ENCODE data around the gene TIMP2.

DNA sequence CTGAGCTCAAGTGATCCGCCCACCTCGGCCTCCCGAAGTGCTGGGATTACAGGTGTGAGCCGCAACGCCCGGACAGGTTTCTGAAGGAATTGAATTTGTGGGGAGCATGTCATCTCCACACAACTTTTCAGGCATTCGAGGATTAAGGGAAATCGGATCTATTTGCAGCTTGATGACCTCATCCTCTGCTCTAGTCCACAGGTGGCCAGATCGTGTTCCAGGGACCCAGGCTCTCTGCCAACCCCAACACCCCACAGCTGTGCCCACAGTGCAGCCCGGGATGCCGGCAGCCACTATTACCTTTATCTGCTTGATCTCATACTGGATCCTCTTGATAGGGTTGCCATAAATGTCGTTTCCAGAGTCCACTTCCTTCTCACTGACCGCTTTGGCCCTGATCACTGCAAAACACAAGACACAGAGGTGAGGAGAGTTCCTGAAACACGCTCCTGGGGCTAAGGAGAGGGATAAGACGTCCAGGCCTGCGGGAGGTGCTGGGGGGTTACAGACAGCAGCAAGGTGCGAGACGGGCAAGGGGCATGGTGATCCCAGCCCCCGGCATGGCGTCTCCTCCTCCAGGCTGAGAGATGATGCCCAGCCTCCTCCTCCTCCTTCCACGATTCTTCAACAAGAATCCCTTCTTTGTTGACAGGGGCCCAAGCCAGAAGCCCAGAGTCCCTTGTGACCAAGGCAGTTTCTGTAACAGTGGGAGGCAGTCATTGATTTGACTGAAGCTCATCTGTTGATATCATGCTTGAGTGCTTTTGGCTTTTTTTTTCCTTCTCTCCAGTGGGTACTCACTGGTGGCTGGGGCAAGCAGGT, 51.5 kb downstream of the TIMP2 start:
- TF ChIP-seq, protein P1, sequence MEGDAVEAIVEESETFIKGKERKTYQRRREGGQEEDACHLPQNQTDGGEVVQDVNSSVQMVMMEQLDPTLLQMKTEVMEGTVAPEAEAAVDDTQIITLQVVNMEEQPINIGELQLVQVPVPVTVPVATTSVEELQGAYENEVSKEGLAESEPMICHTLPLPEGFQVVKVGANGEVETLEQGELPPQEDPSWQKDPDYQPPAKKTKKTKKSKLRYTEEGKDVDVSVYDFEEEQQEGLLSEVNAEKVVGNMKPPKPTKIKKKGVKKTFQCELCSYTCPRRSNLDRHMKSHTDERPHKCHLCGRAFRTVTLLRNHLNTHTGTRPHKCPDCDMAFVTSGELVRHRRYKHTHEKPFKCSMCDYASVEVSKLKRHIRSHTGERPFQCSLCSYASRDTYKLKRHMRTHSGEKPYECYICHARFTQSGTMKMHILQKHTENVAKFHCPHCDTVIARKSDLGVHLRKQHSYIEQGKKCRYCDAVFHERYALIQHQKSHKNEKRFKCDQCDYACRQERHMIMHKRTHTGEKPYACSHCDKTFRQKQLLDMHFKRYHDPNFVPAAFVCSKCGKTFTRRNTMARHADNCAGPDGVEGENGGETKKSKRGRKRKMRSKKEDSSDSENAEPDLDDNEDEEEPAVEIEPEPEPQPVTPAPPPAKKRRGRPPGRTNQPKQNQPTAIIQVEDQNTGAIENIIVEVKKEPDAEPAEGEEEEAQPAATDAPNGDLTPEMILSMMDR (IDR thresholded peaks at IDR 0.05) = no peak
- TF ChIP-seq EP300 (IDR thresholded peaks at IDR 0.05; ENCODE audit: low read depth) (no peak), POLR2A (IDR thresholded peaks at IDR 0.05) (no peak), POLR2AphosphoS5 (IDR thresholded peaks at IDR 0.05) (no peak)
